Stimulated activated CD4-positive, alpha-beta T cell treated with anti-CD3 and anti-CD28 coated beads, TNF-alpha, amount 100 ng/mL, for 1 hour (primary cell): ENCODE results near the gene TMCO2.
A peak's percentile ranks its signal among the peaks of the same experiment; 100 is the strongest.

ENCODE experiments used
- DNase-seq, 3 donors: peaks; one replicate each; pipeline ENCODE4 v3.0.0-alpha.2; 2020; ENCODE audit warnings: low read depth in 3 of 3, low spot score in 1 of 3

Gene TMCO2

DNA sequence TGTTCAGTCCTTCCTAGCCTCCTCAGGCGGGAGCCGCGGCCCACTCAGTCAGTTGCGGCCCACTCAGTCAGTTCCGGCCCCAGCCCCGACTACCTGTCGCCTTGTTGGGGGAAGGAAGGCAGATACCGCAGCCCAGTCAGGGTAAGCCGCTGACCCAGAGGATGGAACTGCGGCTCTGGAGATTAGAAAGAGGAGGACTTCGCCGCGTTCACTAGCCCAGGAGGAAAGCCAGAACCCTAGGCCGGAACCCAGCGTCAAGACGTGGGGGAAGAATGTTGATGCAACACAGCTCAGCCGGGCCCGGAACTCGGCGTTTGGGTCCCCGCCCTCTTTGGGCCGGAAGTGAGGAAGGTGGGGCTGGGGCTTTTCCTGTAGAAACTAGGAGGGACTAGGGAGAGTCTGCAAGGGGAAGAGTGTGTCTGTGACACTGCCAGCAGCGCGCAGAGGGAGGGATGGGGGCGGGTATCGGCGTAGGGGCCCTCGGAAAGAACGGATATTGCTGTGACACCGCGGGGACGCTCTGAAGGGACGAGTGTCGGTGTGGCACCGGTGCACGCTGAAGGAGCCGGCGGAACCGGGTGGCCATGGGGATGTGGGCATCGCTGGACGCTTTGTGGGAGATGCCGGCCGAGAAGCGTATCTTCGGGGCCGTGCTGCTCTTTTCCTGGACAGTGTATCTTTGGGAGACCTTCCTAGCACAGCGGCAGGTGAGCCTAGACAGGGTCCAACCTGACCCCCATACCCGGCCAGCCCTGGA is 10.1 kb downstream of the TMCO2 start, which contains the start of gene ZMPSTE24:
ZMPSTE24 (plus strand) TSS at position 549 of the 757 bp plus-strand sequence; CDS start at position 585, 36 bp downstream.
- DNase-seq = peak; percentile 86 to 94 (median 94)

DNA sequence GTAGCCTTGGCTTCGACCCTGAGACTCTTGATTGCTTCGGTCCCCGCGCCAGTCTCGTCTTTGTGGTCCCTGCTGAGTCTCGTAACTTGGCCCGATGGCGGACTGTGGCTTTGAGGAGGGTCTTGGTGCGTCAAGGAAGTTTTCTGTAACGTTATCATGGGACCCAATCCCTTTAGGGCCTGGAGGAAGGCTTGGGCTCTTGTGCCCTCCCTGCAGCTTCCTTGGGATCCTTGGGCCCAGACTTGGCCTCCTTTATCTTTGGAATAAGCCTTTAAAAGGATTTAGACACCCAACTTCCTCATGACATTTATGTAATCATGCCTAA is 10.7 kb downstream of the TMCO2 start:
- no peak for DNase-seq

DNA sequence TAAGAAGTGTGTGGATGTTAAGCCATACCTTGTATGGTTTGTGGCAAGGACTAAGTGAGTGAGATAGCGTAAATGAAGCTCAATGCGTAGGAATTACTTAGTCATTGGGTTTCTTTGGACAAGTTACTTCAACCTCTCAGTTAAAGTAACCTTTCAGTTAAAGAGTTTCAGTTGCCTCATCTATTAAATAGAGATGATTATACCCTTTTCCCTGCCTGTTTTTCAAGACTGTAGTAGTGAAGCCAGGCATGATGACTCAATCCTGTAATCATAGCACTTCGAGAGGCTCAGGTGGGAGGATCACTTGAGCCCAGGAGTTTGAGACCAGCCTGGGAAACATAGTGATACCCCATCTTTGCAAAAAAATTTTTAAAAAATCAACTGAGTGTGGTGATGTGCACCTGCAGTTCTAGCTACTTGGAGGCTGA is 16.6 kb downstream of the TMCO2 start:
- DNase-seq = no peak

DNA sequence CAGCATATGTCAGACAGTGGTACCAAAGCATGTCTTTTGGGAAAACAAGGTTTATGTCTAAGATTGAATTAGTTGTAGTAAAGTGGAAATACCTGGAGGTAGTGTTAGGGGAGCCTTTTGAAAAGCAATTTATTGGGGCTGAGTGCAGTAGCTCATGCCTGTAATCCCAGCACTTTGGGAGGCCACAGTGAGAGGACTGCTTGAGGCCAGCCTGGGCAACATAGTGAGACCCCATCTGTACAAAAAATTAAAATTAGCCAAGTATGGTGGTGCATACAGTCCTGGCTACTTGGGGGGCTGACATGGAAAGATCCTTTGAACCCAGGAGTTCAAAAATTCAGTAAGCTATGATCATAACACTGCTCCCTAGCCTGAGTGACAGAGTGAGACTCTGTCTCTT is 17.6 kb downstream of the TMCO2 start:
- no peak for DNase-seq

DNA sequence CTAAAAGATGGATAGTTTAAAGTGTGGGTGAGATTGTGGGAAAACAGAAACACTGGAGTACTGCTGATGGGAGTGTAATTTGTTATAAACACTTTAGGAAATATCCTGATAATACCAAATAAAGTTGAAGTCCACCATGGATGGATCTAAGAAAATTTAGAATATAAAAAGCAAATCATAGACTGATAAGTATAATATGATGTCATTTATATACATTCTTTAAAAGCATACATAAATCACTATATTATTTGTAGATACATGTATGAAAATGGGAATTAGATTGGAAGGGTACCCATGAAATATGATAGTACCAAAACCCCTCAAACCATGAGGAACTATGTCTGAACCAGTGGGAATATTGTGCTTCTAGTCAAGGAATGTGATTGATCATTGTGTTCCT is 18.2 kb downstream of the TMCO2 start:
- DNase-seq = no peak

DNA sequence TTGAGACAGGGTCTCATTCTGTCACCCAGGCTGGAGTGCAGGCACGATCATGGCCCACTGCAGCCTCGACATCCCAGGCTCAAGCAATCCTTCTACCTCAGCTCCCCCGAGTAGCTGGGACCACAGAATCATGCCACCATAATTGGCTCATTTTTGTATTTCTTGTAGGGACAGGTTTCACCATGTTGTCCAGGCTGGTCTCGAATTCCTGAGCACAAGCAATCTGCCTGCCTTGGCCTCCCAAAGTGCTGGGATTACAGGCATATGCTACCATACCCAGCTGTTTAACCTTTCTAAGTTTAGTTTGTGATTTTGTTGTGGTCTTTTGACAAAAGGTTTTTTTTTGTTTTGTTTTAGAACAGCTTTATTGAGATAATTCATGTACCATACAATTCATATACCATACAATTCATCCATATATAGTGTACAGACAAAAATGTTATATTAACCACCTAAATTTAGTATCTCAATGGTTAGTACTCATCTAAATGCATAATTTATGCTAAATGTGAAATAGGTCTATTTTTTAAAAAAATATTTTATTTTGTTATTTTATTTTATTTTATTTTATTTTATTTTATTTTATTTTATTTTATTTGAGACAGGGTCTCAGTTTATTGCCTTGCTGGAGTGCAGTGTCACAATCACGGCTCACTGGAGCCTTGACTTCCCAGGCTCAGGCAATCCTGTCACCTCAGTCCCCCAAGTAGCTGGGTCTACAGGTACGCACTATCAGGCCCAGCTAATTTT is 19.2 kb downstream of the TMCO2 start:
- DNase-seq = no peak

DNA sequence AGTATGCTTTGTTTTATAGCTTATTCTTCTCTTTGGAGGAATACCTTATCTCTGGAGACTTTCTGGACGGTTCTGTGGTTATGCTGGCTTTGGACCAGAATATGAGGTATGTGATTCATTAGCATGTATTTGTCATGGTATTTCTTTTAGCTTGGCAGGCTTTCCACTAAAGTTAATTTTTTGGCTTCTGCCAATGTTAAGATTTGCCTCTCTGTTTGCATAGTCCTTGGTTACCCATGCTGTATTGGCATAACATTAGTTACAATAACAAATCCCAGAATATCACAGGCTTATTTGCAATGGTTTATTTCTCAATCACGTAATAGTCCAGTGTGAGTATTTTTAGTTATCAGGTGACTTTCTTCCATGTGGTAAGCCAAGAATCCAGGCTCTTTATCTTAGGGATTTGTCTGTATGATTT is 20.0 kb downstream of the TMCO2 start:
- DNase-seq = no peak

DNA sequence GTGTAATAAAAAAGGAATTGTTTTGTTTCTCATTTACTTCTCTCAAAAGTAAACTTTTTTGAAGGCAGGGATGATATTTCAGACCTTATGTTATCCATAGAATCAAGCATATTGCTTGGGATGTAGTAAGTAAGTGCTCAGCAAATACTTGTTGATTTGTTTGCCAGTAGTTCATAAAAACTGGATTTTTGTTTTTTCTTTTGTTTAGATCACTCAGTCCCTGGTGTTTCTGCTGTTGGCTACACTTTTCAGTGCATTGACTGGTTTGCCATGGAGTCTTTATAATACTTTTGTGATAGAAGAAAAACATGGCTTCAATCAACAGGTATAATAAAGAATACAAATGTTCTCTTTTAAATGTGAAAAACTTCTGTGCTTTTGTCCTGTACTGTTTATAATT is 20.5 kb downstream of the TMCO2 start:
- DNase-seq = no peak

DNA sequence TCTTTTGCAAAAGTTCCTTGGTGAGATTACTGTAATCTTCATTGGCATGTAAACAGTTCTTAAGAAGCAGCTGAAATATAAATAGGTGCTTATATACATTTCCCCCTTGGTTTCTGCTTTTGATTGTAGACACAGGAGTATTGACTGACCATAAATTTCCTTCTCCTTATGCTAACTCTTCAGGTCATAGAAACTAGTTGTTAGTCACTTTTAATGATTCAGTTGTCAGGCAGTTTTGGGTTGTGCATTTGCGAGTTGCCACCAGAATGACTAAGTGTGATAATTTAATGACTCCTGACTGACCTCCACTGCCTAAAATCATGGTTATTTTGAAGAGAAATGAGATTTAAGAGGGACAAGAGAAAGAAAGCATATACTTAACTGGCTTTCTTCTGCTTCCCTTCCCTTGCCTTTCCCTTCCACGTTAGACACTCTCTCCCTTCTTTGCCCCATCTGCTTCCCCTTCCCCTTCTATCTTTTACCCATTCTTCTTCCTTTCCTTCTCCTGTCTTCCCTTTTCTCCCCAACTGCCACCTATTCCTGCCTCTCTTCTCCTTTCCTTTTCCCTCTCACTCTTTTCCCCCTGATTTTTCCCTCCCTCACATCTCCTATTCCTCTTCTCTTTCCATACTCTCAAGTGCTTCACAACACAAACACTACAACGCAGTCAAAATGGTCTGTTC is 22.6 kb downstream of the TMCO2 start:
- DNase-seq = no peak

DNA sequence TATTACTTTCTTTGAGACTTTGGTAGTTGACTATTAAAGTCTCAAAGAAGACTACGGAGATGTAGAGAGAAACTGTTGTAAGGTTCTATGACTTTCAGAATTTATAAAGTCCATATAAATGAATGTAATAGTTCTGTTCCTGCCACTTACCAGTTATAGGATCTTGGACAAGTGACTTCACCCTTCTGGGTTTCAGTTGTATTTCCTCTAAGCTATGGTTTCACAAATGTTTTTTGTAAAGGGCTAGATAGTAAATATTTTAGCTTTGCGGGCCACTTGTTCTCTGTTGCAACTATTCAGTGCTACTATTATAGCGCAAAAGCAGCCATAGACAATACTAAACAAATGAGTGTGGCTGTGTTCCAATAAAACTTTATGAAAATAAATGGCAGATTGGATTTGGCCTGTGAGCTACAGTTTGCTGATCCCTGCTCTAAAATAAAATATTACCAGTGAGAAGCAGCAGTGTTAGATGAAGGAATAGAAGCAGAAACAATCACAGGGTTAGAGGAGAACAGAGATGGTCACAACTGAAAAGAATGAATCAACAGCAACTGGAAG is 25.0 kb downstream of the TMCO2 start:
- no peak for DNase-seq

DNA sequence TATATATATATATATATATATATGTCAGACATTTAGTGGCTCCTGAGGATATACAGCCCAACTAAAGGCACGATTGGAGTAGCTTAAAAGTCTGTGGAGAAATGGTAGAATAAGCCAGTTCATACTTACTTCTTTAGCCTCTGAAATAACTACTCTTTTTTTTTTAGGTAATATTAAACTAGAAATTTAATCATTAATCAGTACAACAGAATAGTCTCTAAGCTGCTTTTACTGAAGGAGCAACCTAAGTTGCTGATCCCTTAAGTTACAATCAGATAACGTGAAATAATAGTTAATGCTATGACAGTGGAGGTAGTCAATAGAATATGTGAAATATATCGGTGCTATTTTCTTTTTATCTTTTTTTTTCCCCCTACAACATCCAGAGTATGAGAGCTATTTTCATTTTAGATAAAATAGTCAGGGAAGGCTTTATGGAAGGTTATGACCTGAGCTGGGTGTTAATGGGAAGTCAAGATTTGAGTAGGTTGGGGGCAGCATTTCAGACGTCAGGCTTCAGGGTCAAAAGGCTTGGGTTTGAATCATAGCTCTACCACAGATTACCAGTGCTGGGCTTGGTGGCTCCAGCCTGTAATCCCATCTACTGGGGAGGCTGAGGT is 25.9 kb downstream of the TMCO2 start:
- no peak for DNase-seq

DNA sequence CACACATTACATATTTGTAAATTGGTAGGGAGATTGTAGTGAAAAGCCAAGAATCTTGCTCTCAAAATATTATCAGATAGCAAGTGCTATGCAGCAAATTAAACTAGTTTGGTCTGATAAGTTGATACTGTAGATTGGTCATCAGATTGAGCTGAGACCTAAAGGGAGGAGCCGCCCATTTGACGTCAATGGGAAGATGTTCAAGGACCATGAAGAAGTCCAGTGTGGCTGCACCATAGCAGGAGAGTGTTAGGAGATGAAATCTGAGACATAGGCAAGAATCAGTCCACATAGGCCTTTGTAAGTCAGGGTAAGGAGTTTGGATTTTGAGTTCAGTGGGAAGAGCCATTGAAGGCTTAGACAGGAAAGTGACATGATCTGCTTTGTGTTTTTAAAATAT is 26.6 kb downstream of the TMCO2 start:
- no peak for DNase-seq

DNA sequence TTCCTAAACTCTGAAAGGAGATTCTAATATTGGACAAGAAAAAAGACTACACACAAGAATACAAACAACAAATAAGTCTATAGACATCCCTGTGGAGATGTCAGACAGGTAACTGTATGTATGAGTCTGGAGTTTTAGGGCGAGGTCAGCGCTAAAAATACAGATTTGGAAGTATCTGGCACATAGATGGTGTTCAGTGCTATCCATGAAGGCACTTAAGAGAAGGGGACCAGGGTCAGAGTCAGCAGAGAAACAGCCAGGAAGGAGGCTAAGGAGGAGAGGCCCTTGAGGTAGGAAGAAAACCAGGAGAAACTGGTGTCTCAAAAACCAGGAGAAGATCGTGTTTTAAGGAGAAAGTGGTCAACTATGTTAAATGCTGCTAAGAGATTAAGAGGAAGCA is 28.4 kb downstream of the TMCO2 start:
- no peak for DNase-seq

DNA sequence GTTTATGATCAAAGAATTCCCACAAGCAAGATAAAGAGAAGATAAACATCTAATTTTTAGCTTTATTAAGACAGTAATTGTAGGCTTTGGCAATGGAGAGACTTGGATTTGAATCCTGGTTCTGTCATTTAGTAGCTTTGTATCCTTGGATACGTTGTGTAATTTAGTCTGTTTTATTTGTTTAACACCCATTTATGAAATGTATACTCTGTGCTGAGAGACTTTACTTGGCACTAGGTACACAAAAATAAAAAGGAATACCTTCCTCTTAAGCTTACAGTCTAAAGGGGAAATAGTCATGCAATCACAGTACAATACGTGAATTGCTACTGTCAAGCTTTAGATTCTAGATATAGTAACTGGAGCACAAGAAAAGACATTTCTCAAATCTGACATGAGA is 34.1 kb downstream of the TMCO2 start:
- no peak for DNase-seq

DNA sequence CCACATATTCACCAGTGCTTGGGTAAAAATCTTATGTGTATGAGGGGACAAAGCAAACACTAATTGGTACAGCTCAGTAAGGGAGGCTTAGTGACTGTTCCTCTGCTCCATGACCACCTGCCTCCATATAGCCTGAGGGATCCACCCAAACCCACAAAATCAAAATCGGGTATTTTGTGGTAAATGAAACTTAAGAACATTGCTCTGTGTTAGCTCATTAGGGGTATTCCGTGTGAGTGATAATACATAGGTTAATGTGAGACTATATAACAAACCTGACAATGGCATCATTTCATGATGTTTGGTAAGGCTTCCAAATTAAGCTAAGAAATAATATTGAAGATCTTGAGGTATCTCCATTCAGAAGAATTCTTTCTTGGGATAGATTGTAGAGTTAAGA is 43.6 kb downstream of the TMCO2 start:
- DNase-seq = no peak

DNA sequence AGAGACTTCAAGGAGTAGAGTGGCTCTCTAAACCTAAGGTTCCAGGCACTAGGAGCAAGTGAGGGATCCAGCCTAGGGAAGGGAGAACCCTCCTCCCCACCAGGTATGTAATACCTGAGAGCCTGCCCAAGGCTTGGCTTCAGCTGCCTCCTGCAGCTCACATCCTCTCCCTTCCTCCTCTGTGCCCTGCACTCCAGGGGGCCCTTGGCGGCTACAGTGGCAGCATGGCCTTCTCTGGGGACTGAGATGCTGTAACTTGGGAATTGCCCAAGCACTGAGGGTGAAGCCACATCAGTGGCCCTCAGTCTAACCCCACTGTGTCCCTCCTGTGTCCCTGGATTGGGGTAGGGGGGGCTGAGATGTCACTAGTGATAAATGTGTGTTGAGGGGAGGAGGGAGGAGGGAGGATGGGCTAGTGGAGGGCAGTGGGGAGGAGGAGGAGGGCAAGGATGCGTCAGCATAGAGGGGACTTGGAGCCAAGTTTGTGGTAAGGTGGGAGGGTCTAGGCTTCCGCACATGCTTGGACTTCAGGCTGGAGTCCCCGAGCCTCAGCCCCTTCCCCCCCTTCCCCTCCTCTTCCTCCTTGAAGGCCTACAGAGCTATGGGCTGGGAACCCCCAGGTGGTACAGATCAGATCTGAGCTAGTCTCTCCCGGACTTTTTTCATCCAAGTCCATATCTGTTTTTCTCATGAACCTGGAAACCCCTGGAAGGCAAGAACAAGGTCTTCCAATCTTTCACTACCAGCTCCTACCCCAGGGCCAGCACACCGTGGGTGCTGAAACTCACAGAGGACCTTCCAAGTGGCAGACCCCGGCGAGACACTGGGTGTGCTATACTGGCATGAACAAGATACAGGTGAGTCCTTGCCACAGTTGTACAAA is 51.9 kb downstream of the TMCO2 start:
- no peak for DNase-seq

DNA sequence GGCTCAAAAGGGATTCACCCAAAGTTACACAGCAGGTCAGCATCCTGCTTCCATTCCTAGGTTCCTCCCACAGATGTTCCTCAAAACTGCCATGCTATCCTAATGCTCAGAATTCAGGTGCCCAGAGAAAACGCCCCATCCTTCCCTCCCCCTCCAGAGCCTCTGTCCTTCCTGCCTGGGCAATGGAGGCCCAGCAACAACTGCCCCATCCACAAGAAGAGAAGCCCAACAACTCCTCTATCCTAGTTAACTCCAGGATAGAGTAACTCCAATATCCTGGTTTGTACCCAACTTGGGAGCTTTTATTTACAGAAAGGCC is 52.5 kb downstream of the TMCO2 start:
- no peak for DNase-seq

DNA sequence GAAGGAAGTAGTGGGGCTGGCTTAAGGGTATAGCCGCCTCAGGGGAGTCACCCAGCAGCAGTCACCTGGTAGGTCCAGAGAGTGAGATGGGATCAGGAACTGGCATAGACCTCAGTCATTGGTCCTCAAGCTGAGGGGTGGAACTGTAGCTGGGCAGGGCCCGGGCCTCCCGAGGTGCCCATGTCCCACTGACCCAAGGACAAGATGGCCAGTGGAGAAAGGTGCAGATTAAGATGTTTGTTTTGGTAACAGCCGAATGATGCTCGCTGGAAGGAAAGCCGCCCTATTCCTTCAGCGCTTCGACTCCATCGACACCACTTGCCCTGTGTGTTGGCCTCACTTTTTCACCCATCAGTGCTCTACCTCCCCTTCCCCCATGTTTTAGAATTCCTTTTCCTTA is 52.9 kb downstream of the TMCO2 start:
- no peak for DNase-seq

DNA sequence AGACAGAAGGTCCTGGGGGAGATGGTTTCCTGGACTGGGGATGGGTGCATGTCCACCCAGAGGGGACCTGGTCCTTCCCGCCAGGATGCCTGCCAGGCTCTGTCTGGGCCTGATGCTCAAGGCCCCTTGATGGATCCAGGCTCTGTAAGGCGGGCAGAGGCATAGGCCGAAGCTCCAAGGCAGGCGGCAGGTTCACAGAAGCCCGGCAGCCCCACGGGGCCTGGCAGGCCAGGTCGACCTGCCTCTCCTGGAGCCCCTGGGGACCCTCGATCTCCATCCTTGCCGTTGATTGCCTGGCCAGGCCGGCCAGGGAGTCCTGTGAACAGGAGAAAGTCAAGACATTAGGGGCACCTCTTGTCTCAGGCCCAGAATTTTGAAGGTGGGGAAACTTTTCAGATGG is 53.3 kb downstream of the TMCO2 start:
- no peak for DNase-seq
